ENCODE results near the gene MS4A8.

DNA sequence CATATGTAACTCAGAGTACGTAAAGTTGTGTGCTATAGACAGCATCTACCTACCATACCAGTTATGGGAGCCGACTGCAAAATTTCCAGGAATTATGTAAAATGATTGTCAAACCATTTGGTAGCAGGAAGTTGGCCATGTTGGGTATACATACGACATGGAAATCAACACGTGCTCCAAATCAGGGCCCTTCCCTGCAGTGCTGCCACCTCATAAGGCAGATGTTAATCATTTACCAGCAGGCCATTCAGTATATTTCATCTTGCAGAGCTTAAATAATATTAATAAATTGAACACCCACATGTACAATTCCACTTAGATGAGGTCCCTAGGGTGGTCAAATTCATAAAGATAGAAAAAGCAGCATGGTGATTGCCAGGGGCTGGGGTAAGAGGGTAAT is 34.9 kb downstream of the MS4A8 start:
- TF ChIP-seq, protein P1, sequence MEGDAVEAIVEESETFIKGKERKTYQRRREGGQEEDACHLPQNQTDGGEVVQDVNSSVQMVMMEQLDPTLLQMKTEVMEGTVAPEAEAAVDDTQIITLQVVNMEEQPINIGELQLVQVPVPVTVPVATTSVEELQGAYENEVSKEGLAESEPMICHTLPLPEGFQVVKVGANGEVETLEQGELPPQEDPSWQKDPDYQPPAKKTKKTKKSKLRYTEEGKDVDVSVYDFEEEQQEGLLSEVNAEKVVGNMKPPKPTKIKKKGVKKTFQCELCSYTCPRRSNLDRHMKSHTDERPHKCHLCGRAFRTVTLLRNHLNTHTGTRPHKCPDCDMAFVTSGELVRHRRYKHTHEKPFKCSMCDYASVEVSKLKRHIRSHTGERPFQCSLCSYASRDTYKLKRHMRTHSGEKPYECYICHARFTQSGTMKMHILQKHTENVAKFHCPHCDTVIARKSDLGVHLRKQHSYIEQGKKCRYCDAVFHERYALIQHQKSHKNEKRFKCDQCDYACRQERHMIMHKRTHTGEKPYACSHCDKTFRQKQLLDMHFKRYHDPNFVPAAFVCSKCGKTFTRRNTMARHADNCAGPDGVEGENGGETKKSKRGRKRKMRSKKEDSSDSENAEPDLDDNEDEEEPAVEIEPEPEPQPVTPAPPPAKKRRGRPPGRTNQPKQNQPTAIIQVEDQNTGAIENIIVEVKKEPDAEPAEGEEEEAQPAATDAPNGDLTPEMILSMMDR (IDR thresholded peaks at IDR 0.05) = no peak
- no peak for TF ChIP-seq POLR2A (IDR thresholded peaks at IDR 0.05)

Data from Peyer's patch (tissue), 4 donors.